H1 (cell line): ENCODE results near the gene SORD.

Experiments used
- EP300 ChIP-seq, 2 experiments: IDR thresholded peaks; 1 replicate in 1 of 2; 2 replicates in 1 of 2; pipeline ENCODE4 v1.6.1; 2011 to 2012; ENCODE audit warnings: low read depth in 2 of 2, low read length in 2 of 2, mild to moderate bottlenecking in 2 of 2, borderline replicate concordance in 1 of 2, inconsistent platforms in 1 of 2, moderate library complexity in 1 of 2
- JUN ChIP-seq: IDR thresholded peaks from 2 replicates; pipeline ENCODE4 v1.6.1; 2011; ENCODE audit warnings: low read depth, mild to moderate bottlenecking, improper control_type of control experiment, low read length
- MAFK ChIP-seq: IDR thresholded peaks from 2 replicates; pipeline ENCODE4 v1.6.1; 2012; ENCODE audit warnings: low read depth, mild to moderate bottlenecking, improper control_type of control experiment, low read length
- POLR2AphosphoS5 ChIP-seq: IDR thresholded peaks from 2 replicates; pipeline ENCODE4 v1.6.1; 2011; ENCODE audit warnings: low read depth, low read length
- SIN3A ChIP-seq, 2 experiments: IDR thresholded peaks in 1 of 2; conservative IDR thresholded peaks in 1 of 2; 2 replicates each; pipeline ENCODE4 v1.6.1; 2011 to 2012; ENCODE audit warnings: low read length in 2 of 2, improper control_type of control experiment in 1 of 2, low read depth in 1 of 2, mild to moderate bottlenecking in 1 of 2
- TF ChIP-seq, protein P1 (sequence below), 3 experiments: IDR thresholded peaks; 1 replicate in 2 of 3; 2 replicates in 1 of 3; pipeline versions ENCODE4 v1.5.1 to v1.6.1; 2011; ENCODE audit warnings: low read length in 3 of 3, mild to moderate bottlenecking in 3 of 3, inconsistent platforms in 2 of 3, low read depth in 1 of 3, moderate library complexity in 1 of 3; ENCODE audit not compliant: insufficient read depth in 1 of 3; ENCODE audit errors: control extremely low read depth in 1 of 3

GRCh38 chr15:45121020-45121419, 98.0 kb downstream of the SORD start:
- no peak for TF ChIP-seq MAFK
- no peak for TF ChIP-seq POLR2AphosphoS5
- TF ChIP-seq, protein P1, sequence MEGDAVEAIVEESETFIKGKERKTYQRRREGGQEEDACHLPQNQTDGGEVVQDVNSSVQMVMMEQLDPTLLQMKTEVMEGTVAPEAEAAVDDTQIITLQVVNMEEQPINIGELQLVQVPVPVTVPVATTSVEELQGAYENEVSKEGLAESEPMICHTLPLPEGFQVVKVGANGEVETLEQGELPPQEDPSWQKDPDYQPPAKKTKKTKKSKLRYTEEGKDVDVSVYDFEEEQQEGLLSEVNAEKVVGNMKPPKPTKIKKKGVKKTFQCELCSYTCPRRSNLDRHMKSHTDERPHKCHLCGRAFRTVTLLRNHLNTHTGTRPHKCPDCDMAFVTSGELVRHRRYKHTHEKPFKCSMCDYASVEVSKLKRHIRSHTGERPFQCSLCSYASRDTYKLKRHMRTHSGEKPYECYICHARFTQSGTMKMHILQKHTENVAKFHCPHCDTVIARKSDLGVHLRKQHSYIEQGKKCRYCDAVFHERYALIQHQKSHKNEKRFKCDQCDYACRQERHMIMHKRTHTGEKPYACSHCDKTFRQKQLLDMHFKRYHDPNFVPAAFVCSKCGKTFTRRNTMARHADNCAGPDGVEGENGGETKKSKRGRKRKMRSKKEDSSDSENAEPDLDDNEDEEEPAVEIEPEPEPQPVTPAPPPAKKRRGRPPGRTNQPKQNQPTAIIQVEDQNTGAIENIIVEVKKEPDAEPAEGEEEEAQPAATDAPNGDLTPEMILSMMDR (IDR thresholded peaks at IDR 0.05; ENCODE audit: control extremely low read depth in 1 of 3, insufficient read depth in 1 of 3, low read depth in 1 of 3, low read length in 3 of 3), result no peak
- no peak for TF ChIP-seq JUN
- TF ChIP-seq EP300 (IDR thresholded peaks at IDR 0.05; ENCODE audit: borderline replicate concordance in 1 of 2, low read depth in 2 of 2, low read length in 2 of 2), result no peak
- no peak for TF ChIP-seq SIN3A (conservative IDR thresholded peaks at IDR 0.05 in 1 of 2, IDR thresholded peaks at IDR 0.05 in 1 of 2; ENCODE audit: low read depth in 1 of 2, low read length in 2 of 2)
